ENCODE measurements around the gene TRIM38. TPM values are rescaled to one million over a fixed set of nuclear protein-coding genes. Genes with fewer than 3 reads are reported as not detected.

TRIM38 gene
- total RNA-seq, 4 donors from 2014 or later, result 11.5 to 14.0 (median 12.4) TPM

DNA sequence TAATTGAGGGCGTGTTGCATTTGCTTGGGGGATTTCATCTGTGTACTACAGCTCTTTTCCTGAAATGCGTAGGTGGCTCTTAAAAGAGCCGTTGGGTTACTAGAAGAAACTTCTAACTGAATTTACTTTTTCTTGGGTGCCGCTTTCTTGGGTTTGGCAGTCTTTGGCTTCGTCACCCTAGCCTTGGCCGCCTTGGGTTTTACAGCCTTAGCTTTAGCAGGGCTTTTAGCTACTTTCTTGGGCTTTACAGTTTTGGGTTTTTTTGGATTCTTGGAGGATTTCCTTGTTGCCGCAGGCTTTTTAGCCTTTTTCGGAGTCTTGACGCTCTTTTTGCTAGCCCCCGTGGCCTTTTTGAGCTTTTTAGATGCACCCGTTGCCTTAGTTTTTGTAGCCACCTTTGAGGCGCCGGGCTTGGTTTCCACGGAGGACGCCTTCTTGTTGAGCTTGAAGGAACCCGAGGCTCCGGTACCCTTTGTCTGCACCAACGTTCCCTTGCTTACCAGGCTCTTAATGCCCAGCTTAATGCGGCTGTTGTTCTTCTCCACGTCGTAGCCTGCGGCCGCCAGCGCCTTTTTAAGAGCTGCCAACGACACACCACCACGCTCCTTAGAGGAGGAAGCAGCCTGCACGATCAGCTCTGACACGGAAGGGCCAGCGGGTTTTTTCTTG lies 54.5 kb downstream of the TRIM38 start:
- H3K4me1 ChIP-seq, result peaks cover 0 to 11% of the 10 kb centered on the region in 2 donors
- H3K27ac ChIP-seq, result peak overlapping the region; percentile 63 to 83 (median 75)
- peak in 1 of 2 donors; percentile 5 for DNase-seq
- H3K4me3 ChIP-seq (replicated peaks in 1 of 3), result peak overlapping the region in 2 of 3 donors; percentile 7 to 35
- no peaks in the 10 kb centered on the region for H3K9me3 ChIP-seq
- 13 to 14% methylated on average over 29 of the region's 29 CpGs for WGBS, 2 donors
- no peak for TF ChIP-seq POLR2A (IDR thresholded peaks at IDR 0.05)
- TF ChIP-seq, protein P1, sequence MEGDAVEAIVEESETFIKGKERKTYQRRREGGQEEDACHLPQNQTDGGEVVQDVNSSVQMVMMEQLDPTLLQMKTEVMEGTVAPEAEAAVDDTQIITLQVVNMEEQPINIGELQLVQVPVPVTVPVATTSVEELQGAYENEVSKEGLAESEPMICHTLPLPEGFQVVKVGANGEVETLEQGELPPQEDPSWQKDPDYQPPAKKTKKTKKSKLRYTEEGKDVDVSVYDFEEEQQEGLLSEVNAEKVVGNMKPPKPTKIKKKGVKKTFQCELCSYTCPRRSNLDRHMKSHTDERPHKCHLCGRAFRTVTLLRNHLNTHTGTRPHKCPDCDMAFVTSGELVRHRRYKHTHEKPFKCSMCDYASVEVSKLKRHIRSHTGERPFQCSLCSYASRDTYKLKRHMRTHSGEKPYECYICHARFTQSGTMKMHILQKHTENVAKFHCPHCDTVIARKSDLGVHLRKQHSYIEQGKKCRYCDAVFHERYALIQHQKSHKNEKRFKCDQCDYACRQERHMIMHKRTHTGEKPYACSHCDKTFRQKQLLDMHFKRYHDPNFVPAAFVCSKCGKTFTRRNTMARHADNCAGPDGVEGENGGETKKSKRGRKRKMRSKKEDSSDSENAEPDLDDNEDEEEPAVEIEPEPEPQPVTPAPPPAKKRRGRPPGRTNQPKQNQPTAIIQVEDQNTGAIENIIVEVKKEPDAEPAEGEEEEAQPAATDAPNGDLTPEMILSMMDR (IDR thresholded peaks at IDR 0.05), result no peak
- H3K36me3 ChIP-seq, result no peaks in the 10 kb centered on the region
- intact Hi-C loops (cut with DNase I), result no loop called here
- H3K27me3 ChIP-seq, result no peaks in the 10 kb centered on the region

DNA sequence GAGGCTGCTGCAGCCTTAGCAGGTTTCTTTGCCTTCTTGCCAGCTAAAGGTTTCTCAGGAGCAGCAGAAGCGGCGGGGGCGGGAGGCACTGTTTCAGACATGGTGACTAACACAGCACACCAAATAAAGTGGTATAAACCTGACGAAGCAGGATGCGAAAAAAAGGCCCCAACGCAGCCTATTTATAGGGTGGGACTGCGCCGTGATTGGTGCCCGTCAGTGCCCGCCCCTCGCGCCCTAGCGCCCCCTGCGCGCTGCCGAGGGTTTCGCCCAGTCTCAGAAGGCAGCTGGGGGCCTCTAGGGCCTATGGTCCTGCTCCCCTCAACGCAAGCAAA lies 55.0 kb downstream of the TRIM38 start:
- Histone ChIP-seq H3K27me3 (no peaks in the 10 kb centered on the region), H3K4me1 (peaks cover 0 to 11% of the 10 kb centered on the region in 2 donors), H3K27ac (peak overlapping the region; percentile 63 to 83 (median 75)), H3K4me3 (replicated peaks in 1 of 3) (peak overlapping the region in 2 of 3 donors; percentile 7 to 35), H3K9me3 (no peaks in the 10 kb centered on the region), H3K36me3 (no peaks in the 10 kb centered on the region)
- intact Hi-C loops (cut with DNase I), result no loop called here
- peak in 1 of 2 donors; percentile 91 for TF ChIP-seq POLR2A (IDR thresholded peaks at IDR 0.05)
- TF ChIP-seq, protein P1 (IDR thresholded peaks at IDR 0.05), result peak in 3 of 6 experiments; percentile 16 to 54 (median 53)
- peak; percentile 68 to 77 for DNase-seq
- 6 to 10% methylated on average over 17 to 18 of the region's 18 CpGs for WGBS, 2 donors

DNA sequence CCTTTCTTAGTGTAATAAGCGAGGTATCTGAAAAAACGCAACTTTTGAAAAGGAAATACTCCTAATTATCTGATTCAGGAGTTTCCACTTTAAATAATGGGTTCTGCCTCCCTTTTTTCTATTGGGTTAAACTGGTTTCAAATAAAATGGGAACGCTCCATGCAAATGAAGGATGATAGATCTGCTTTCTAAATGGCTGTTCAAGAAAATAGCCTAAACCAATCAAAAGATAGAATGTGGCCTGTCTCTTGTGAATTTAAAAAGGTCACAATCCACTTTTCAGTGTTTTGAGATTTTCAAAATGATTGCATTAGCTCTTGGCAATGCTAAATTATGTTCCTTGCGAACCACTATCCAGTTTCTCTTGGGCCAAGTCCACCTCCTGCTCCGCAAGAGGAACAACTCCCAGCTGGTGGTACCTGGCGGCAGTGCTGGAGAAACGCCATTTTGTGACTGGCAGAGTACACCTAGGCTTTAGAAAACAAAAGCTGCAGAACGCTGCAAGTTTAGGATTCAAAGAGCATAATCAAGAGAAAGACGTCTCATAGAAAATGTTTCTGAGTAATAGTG lies 56.7 kb downstream of the TRIM38 start:
- intact Hi-C loops (cut with DNase I), result no loop called here
- TF ChIP-seq, protein P1 (IDR thresholded peaks at IDR 0.05), result no peak
- no peak for TF ChIP-seq POLR2A (IDR thresholded peaks at IDR 0.05)
- Histone ChIP-seq H3K27ac (peak overlapping the region in 2 of 3 donors; percentile 97 to 98), H3K4me3 (replicated peaks in 1 of 3) (no peak overlapping the region), H3K27me3 (no peaks in the 10 kb centered on the region), H3K36me3 (no peaks in the 10 kb centered on the region), H3K4me1 (peaks cover 0 to 11% of the 10 kb centered on the region in 2 donors), H3K9me3 (no peaks in the 10 kb centered on the region)
- DNase-seq, result peak; percentile 28 to 47
- WGBS, 2 donors, result 49 to 68% methylated on average over 9 of the region's 9 CpGs

DNA sequence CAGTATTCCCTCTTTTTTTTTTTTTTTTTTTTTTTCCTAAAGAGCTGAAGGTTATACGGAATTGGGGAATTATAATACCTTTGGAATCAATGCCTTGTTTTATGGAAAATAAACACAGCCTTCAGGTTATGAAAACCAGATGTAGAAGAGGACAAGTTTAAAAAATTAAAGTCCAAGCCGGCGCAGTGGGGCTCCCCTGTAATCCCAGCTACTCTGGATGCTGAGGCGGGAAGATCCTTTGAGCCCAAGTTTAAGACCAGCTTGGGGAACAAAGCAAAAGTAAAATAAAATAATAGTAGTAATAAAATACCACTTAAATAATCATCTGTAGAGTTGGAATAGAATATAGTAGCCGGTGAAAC lies 57.3 kb downstream of the TRIM38 start:
- H3K4me3 ChIP-seq (replicated peaks in 1 of 3), result peak overlapping the region in 2 of 3 donors; percentile 52 to 73
- no peaks in the 10 kb centered on the region for H3K27me3 ChIP-seq
- WGBS, 2 donors, result 20 to 22% methylated on average over 5 of the region's 5 CpGs
- H3K9me3 ChIP-seq, result no peaks in the 10 kb centered on the region
- no peaks in the 10 kb centered on the region for H3K36me3 ChIP-seq
- peaks cover 4 to 17% of the 10 kb centered on the region in 2 donors for H3K4me1 ChIP-seq
- intact Hi-C loops (cut with DNase I), result no loop called here
- DNase-seq, result peak in 1 of 2 donors; percentile 6
- H3K27ac ChIP-seq, result peak overlapping the region; percentile 96 to 98 (median 97)
- TF ChIP-seq, protein P1 (IDR thresholded peaks at IDR 0.05), result no peak
- no peak for TF ChIP-seq POLR2A (IDR thresholded peaks at IDR 0.05)
